NK-92 (cell line): ENCODE measurements around the gene LIPC.

ENCODE experiments used
- DNase-seq: peaks from one replicate; lab custom pipeline; 2025; ENCODE audit not compliant: unreplicated experiment; lab: John Stamatoyannopoulos, UW

Gene LIPC

GRCh38 chr15:58433597-58434333, 2.0 kb downstream of the LIPC start:
- no peak for DNase-seq

- DNase-seq, result no peak
Observed at GRCh38 chr15:58434334-58434875, 2.6 kb downstream of the LIPC start.

- DNase-seq, result no peak
Observed at GRCh38 chr15:58436552-58436951, 4.8 kb downstream of the LIPC start.

- no peak for DNase-seq
Observed at GRCh38 chr15:58437531-58438105, 5.8 kb downstream of the LIPC start.

- no peak for DNase-seq
Observed at GRCh38 chr15:58438111-58438510, 6.3 kb downstream of the LIPC start.

- DNase-seq, result no peak
Observed at GRCh38 chr15:58438956-58439355, 7.2 kb downstream of the LIPC start.

GRCh38 chr15:58440158-58440910, 8.5 kb downstream of the LIPC start:
- no peak for DNase-seq

GRCh38 chr15:58440922-58441321, 9.1 kb downstream of the LIPC start:
- no peak for DNase-seq

GRCh38 chr15:58441376-58442070, 9.7 kb downstream of the LIPC start:
- no peak for DNase-seq

GRCh38 chr15:58442122-58442521, 10.3 kb downstream of the LIPC start:
- no peak for DNase-seq

- DNase-seq, result no peak
Observed at GRCh38 chr15:58443308-58443707, 11.5 kb downstream of the LIPC start.

- DNase-seq, result no peak
Observed at GRCh38 chr15:58444056-58444455, 12.3 kb downstream of the LIPC start.

GRCh38 chr15:58444658-58445332, 13.0 kb downstream of the LIPC start:
- no peak for DNase-seq

- no peak for DNase-seq
Observed at GRCh38 chr15:58445865-58446264, 14.1 kb downstream of the LIPC start.

GRCh38 chr15:58446521-58446920, 14.7 kb downstream of the LIPC start:
- DNase-seq, result no peak

GRCh38 chr15:58447271-58448010, 15.7 kb downstream of the LIPC start:
- no peak for DNase-seq

- no peak for DNase-seq
Observed at GRCh38 chr15:58448331-58448730, 16.5 kb downstream of the LIPC start.

- DNase-seq, result no peak
Observed at GRCh38 chr15:58448906-58449305, 17.1 kb downstream of the LIPC start.

- no peak for DNase-seq
Observed at GRCh38 chr15:58451826-58452225, 20.0 kb downstream of the LIPC start.

- DNase-seq, result no peak
Observed at GRCh38 chr15:58452775-58453174, 21.0 kb downstream of the LIPC start.
